Activated gamma-delta T cell treated with Interleukin-2 at 50 U/mL for 16 hours (primary cell): ENCODE measurements around the gene QRFP.
"Not testable (repeated sequence)": the region's sequence is repeated elsewhere in the genome, so short reads cannot be mapped to it uniquely, and the experiment has no call there.

ENCODE experiments used
- DNase-seq: peaks from one replicate; pipeline ENCODE4 v3.0.0-alpha.2; 2020

QRFP gene

DNA sequence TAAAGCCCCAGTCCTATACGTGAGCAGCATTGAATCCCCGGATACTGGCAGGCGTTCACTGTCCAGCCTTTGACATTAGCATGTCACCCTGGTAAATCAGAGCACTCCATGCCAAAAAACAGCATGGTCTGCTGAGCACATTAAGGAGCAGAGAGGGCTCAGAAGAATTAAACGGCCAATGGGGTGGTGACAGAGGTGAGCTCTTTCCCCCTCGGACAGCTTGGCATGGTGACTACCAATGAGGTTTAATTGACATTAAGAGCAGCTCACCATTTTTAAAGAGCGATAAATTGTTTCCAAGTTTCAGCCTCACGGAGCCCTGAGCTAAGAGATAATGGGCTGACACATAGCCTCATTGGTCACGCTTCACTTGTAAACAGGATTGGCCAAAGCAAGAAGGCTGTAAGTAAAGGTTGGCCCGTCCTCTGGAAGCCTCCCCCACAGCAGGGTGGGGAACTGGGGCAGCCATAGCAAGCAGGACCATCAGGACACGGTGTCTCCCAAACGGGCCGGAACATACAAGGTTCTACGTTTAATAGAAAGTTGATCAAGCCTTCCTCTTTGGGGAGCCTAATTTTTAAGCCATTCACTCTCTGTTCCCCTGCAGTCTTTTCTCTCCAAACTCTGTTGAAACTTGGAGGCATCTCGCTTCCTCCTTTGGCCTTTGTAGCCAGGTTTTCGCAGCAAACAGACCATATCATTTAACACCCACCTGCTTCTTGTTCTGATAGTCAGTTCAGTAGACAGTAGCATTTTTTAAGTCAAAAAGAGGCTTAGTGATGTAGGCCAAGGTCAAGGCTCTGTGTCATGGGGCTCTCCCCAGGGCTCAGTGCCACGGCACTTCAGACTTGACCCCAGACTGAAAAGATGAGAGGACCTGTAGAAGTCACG, 25.9 kb downstream of the QRFP start:
- DNase-seq = no peak

DNA sequence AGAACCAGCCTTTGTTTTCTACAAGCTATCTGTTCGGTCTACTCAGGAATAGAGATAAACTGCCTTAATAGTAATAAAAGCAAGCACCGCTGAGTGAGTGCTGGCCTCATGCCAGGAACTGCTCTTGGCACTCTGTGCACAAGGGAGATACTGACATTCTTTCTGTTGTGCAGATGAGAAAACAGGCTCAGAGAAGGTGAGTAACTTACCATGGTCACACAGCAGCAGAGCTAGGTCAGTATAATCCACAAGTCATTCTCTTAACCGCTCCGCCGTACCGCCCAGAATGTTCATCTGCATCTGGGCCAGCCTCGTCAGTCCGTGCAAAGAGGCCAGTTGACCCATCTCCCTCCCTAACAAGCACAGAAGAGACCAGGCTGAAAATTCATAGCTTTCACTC, 27.4 kb downstream of the QRFP start:
- DNase-seq = no peak

DNA sequence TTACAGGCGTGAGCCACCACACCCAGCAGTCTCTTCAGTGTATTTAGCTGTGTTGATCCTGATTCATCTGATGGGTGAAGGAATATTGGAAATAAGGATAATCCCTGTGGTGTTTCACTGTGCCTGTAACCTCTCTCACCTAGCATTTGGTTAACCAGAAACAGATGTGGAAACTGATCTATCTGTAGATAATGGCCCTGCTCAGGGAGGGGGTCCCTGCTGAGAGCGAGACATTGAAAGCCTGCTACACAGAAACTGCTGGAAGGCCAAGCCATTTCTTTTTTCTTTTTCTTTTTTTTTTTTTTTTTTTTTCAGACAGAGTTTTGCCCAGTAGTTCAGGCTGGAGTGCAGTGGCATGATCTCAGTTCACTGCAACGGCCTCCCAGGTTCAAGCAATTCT, 28.4 kb downstream of the QRFP start:
- no peak for DNase-seq

DNA sequence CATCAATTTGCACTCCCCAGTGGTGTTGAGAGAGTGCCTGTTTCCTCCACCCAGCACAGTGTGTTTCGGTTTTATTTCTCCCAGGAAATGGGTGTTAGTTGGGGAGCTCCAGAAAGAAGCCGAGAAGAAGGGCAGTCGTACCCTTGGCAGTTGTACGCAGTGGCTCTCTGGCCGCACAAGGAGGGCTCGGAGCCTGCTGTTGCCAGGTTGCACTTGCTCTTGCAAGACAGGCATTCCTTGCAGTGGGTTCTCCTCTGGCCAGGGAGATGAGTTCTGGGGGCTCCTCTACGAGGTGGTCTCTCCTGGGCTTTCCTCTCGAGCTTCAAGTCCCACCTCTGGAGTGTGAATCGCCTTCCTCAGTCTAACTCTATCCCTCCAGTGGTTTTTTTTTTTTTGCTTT, 29.1 kb downstream of the QRFP start:
- DNase-seq = no peak

DNA sequence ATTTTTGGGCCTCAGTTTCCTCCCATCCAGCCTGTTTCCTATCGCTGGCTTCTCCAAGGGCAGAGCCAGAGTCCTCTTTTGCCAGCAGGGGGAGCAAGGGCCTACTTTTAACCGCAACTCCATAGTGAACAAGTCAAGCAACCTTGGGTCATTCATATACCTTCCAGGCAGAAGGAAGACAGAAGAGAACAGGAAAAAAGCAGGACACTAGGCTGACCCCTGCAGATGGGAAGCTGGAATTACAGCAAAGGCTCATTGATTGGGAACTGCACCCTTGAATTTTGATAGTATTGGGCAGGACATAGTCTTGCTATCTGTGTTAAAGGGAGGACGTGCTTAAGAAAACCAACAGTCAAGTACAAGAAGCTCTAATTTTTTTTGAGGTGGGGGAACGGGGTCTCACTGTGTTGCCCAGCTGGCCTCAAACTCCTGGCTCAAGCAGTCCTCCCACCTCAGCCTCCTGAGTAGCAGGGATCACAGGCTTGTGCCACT, 30.1 kb downstream of the QRFP start:
- peak; percentile 42 for DNase-seq

DNA sequence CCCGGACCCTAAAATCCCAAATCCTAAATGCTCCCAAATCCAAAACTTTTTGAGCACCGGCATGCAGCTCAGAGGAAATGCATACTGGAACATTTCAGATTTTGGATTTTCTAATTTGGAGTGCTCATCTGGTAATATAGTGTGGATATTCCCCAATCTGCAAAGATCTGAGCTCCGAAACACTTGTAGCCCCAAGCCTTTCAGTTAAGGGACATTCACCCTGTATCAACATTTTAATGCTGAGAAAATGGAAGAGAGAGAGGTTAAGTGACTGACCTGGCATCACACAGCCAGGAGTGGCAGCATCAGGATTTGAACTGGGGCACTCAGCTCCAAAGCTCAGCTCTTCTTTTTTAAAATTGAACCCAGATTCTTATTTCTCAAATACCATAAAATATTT, 30.7 kb downstream of the QRFP start:
- no peak for DNase-seq

DNA sequence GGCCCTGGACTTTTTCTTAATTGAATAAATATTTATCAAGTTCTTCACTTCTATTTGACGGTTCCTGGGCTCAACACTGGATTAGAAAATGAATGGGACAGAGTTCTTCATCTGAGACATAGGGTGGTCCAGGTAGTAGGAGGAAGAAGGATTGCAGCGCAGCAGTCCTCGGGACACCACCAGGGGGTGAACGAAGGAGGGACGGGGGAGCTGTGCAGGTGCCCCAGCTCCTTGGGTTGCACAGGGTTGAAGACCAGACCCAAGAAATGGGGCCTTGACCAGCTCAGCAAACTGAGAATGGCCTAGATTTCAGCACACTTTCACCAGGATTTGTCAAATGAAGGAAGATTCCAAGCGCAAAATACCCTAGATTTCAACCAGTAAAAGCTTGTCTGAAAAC, 32.1 kb downstream of the QRFP start:
- no peak for DNase-seq

DNA sequence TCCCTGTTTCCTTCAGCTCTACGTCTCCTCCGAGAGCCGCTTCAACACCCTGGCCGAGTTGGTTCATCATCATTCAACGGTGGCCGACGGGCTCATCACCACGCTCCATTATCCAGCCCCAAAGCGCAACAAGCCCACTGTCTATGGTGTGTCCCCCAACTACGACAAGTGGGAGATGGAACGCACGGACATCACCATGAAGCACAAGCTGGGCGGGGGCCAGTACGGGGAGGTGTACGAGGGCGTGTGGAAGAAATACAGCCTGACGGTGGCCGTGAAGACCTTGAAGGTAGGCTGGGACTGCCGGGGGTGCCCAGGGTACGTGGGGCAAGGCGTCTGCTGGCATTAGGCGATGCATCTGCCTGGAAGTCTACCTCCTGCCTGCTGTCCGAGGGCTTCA, 33.9 kb downstream of the QRFP start:
- DNase-seq = no peak

DNA sequence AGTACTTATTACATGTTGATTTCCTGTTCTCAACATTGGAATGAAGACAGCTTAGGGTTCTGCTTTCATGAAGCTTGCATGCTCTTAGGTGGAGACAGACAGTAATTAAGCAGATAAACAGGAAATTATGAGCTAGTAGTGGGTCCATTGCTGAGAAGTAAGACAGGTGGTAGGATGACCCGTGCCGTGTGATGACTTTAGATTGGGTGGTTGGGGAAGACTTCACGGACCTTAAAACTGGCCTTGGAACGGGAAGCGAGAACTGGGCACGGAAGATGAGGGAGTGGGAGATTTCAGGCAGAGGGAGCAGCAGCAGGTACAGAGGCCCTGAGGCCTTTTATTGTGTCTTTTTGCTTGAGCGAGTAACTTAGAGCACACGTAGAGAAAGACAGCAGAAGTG, 34.4 kb downstream of the QRFP start:
- no peak for DNase-seq

DNA sequence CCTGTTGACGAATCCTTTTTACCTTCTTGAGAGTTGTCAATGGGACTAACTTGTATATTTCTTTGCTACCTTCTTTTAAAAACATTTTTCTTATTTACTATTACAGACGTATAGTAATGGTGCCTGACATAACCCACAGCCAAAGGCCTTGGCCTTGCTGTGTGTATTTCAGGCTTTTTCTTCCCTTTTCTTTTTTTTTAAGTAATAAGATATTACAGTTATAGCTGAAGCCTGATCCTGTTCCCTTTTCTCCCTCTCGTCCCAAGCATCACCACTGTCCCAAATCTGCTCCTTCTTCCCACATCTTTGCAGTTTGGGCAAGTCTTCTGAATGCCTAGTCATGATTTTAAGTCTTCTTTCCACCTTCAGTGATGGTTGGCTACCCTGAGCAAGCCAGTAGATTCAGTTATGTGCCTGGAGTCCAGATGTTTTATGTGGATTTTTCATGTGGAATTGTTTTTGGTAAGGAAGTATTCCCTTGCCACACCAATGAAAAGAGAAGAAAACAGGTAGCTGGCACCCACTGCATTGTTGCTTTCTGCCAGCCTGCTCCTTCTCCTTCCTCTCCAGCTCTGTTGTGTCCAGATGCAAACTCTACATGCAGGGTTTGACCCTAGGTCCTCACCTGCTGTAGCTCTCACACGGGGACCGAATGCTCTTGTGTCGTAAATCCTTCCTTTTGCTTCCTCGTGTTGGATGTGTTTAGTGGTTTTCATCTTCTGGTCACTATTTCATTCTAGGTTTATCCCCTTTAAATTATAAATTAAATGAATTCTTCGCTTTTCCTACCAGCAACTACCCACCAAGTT, 35.0 kb downstream of the QRFP start:
- DNase-seq = no peak

DNA sequence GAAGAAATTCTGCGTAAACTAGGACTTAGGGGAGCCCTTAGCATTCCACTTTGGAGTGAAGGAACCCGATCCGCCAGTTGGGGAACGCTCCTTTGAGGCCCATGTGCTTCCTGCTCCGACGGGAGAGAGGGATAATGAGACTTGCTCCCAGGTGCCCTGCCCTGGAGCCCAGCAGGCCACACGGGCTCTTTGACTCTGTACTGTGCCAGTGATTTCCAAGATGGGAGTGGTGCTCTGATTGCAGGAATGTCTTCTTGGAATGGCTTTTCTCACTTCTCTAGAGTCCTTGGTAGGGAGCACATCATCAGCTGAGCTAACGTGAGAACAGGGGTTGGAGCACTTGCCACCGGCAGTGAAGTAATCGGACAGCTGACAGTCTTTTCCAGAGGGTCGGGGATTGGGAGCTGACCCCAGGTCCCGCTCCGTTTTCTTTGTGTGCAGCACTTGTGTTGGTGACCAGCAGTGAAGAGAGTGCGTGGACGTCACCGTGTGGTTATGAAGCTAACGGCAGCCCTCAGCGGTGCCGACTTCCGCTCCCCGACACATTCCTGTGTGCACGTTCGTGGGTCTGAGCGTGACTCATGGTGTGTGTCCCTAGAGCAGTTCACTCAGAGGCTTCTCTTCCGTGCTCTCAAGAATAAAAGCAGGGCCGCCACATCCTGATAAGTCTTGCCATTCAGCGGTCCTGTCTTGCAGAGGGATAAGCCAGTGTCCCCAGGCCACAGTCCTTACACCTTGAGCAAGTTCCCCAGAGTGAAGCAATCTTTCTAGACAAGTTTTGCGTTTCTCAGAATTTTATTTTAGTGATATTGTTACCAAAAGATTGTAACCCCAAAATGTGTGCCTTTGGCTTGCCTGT, 35.9 kb downstream of the QRFP start:
- DNase-seq = no peak

DNA sequence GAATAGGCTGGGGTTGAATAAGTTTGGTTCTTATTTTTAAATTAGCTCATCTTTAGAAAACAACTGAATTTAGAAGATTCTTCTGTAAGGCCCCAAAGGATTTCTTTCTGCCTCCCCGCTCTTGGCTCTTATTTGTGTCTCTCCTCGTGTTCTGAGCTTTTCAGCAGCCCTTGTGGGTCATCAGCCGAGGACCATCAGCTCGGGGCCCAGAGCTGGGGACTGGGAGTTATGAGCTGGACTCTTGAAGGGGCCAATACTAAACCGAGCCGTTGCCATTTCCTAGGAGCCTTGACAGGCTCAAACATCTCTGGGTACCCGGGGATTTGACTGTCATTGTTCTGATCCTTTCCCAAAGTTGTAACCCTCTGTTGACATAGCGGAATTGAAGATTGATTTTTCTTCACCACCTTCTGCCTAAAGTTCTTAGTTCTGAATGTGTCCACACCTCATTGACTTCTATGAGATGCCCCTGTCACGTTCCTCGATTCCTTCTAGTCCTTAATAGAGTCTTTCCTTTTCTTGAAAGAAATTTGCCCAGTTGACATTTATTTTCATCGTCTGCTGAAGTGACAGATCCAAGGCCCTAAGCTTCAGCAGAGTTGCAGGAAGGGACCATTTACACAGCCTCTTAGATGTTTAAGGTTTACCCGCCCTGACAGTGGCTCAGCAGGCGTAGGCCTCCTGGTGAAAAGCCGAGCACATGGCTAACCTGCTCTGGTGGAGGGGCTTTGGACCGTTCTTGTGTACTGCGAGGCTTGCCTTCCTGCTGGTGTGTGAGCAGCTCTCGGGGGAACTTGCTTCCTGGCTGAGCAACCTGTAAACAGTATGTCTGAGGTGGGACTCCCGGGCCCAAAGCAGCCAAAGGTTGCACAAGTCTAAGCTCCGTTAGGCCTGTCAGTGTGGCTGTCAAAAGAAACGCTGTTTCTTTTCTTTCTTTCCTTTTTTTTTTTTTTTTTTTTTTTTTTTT, 37.6 kb downstream of the QRFP start:
- no peak for DNase-seq

DNA sequence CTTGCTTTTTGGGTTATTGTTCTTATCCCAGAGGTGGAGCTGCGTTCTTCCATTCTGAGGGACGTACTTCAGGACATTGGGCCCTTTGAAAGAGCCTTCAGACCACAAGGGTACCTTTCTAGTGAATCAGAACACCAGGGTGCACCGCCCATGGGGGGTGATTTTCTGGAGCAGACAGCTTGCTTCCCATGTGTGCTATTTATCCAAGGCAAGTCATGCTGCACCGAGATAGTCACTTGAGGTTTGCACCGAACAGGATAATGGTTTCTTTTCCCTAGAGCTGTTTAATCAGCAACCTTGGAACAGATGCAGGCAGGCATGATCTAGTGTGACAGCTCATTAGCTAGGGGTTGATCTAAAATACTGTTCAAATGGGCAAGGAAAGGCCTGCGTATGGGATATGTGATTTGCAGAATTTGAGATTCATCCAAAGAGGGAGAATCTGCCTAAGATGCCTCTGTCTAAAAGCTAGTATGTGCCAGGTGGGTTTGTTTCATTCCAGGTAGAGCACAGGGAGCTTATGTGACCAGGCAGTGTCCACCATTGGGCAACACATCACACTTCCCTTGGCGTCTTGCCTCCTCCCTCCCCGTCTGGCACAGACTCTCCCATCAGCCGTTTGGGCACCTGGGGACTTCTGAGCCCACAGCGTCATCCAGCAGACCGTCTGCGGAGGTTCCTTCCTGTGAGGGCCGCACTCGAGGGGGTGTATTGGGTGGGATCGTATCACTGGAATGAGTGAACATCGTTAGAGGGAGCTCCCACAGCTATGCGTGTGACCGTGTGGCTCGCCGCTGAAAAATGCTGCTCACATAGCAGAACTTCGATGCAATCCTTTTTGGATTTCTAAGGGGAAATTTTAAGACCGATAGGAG, 38.5 kb downstream of the QRFP start:
- DNase-seq = no peak

DNA sequence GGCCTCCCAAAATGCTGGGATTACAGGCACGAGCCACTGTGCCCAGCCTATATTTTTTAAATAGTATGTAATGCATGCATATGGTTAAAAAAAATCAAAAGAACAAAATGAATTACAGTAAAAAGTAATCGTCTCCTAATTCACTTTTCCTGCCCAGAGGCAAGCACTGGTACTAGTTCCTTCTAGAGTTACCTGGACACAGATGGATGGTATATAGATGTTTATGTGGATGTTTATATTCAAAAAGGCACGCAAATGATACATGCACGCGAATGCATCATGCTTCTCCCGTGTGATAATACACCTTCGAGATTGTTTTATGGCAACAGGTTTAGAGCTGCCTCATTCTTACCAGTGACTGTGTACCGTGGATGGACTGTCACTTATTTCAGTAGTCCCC, 40.1 kb downstream of the QRFP start:
- no peak for DNase-seq

DNA sequence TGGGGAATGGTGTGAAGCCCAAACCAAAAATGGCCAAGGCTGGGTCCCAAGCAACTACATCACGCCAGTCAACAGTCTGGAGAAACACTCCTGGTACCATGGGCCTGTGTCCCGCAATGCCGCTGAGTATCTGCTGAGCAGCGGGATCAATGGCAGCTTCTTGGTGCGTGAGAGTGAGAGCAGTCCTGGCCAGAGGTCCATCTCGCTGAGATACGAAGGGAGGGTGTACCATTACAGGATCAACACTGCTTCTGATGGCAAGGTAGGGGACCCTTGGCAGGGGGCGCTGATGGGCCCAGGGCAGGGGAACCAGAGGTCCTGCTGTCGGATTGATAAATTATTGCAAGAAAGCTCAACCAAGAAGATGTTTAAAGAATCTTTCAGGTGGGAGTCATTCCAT, 41.8 kb downstream of the QRFP start:
- no peak for DNase-seq

DNA sequence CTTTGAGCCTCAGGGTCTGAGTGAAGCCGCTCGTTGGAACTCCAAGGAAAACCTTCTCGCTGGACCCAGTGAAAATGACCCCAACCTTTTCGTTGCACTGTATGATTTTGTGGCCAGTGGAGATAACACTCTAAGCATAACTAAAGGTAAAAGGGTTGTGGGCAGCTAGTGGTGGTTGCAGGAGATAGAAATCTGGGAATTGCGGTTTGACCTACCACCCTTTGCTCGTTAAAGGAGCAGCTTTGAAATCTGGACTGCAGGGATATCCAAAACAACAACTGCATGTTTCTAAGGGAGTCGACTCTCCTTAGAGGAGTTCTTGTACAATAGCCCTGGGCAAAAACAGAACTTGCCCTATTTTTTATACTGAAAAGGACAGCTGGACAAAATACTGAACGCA, 42.5 kb downstream of the QRFP start:
- DNase-seq = no peak

DNA sequence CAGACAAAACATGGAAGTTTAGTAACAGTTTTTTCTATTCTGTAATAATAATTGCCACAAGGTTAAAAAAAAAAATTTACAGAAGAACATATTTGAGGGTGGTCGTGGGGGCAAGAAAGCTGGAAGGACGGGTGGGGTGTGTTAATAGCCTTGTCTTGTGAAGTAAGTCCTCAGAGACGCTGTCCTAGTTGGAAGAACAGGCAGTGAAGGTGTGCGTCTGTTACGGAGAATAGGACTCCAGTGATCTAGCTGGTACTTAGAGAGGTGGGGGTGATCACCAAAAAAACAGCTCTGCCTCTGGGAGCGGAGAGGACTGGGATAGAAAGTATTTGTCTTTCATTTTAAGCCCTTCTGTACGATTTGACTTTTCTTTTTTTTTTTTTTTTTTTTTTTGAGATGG, 43.8 kb downstream of the QRFP start:
- no peak for DNase-seq

DNA sequence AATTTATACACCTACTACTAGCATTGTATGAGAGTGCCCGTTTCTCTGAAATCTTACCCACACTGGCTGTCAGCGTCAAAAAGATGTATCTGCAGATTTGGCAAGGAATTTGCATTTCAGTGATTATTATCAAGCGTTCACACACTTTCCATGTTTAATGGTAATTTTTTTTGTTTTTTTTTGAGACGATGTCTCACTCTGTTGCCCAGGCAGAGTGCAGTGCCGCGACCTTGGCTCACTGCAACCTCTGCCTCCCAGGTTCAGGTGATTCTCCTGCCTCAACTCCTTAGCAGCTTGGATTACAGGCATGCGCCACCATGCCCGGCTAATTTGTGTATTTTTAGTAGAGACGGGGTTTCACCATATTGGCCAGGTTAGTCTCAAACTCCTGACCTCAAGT, 47.3 kb downstream of the QRFP start:
- no peak for DNase-seq

DNA sequence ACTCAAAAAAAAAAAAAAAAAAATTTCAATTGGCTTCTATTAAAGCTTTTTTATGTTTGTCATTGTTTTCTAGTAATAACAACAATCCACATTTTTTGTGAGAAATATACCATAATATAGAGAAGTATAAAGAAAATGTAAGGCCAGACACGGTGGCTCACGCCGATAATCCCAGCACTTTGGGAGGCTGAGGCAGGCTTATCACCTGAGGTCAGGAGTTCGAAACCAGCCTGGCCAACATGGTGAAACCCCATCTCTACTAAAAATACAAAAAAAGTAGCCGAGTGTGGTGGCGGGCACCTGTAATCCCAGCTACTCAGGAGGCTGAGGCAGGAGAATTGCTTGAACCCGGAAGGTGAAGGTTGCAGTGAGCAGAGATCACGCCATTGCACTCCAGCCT, 48.1 kb downstream of the QRFP start:
- DNase-seq = not testable (repeated sequence)

DNA sequence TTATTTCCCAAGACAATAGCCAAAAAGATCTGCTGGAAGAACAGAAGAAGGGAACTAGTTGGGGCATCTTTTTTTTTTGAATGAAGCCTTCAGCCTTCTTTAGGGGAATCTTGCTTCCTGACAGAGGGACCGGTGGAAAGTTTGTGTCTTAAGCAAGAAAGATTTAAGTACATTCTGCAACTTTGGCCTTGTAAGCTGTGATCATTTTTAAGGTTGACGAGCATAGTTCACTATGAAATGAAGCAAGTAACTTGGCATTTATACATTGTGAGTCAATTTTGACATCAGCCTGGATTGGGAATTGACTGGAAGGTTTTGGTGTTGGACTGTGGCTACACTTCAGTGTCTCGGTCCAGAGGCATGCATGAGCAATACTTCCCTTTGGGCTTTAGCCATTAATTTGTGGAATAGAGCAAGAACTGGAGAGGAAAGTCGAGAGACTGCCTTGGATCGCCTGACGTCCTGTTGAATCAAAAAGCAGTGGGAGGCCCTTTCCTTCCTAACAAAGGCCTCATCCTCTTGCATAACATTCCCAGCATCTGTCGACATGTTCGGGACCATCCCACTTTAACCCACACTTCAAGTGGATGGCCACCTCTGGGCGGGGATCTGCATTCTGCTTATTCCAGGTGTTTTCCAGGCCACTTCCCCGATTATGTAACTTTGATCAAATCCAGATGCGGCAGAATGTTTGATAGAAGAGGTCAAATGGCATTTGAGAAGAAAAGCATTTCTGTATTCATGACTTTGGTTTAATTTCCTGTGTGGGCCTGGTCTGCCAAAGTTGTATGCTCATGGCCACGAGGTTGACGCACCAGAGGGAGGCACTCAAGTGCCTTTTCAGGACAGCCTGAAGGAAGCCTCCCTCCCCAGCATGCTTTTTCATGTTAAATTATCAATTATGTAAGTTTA, 49.0 kb downstream of the QRFP start:
- no peak for DNase-seq
